HepG2 (cell line): ENCODE data around the gene C2orf76. TPM values are rescaled to one million over a fixed set of nuclear protein-coding genes. Genes with fewer than 3 reads are reported as not detected.

Experiments
- ATAC-seq: fragments of 200-7000 bp; cut with Tn5 transposase; 3 replicates; pipeline ENCODE4 v1.9.1; 2020; ENCODE audit warnings: mild to moderate bottlenecking, moderate library complexity
- BruUV-seq: library from RNA; stranded (reverse); fragments of 400-500 nt; replicated peaks from 2 replicates; lab custom pipeline; 2021; lab: Mats Ljungman, UMichigan
- CTCF ChIA-PET: fragments of 300-600 bp; formaldehyde crosslinking; extraction: SDS; loops from one replicate; lab custom pipeline; 2021; ENCODE audit warnings: low total read pairs, inconsistent platforms, low intra/inter-chr PET ratio; lab: Yijun Ruan, JAX
- POLR2A ChIA-PET: fragments of 350-600 bp; sonication (Branson Sonifier 250); formaldehyde crosslinking; loops from one replicate; lab custom pipeline; 2020; ENCODE audit warnings: antibody characterized with exemption, inconsistent platforms; lab: Yijun Ruan, JAX
- DNase-seq: peaks from one replicate; pipeline ENCODE4 v3.0.0-alpha.2; 2015; ENCODE audit warnings: low spot score
- FAIRE-seq: peaks from 3 replicates; lab custom pipeline; 2011; peaks lifted over from hg19 to GRCh38; lab: Jason Lieb, UNC
- H2AFZ ChIP-seq: one replicate; pipeline ENCODE4 v1.6.1; 2011; ENCODE audit warnings: low read length, inconsistent platforms
- H3K27ac ChIP-seq: fragments of 300-600 bp; 3 replicates; pipeline ENCODE4 v1.8.0; 2011; ENCODE audit warnings: mixed run types, mild to moderate bottlenecking, mixed read lengths, low read length, inconsistent platforms; ENCODE audit not compliant: insufficient read depth; ENCODE audit errors: extremely low read length
- H3K27me3 ChIP-seq, 2 experiments: fragments of 200-600 bp in 1 of 2; 2 replicates in 1 of 2; 3 replicates in 1 of 2; pipeline versions ENCODE4 v1.6.0 to v1.8.0; 2011; ENCODE audit warnings: low read length in 2 of 2, mild to moderate bottlenecking in 2 of 2, moderate library complexity in 2 of 2, inconsistent platforms in 1 of 2; ENCODE audit not compliant: insufficient read depth in 2 of 2, control insufficient read depth in 1 of 2
- H3K36me3 ChIP-seq, 2 experiments: fragments of 200-600 bp in 1 of 2; replicated peaks in 1 of 2; 2 replicates in 1 of 2; 3 replicates in 1 of 2; pipeline versions ENCODE4 v1.5.1 to v1.8.0; 2011; ENCODE audit warnings: low read length in 2 of 2, inconsistent platforms in 1 of 2; ENCODE audit not compliant: insufficient read depth in 2 of 2, control insufficient read depth in 1 of 2
- H3K4me1 ChIP-seq: 2 replicates; pipeline ENCODE4 v1.5.1; 2012; ENCODE audit warnings: low read length, inconsistent platforms; ENCODE audit not compliant: insufficient read depth
- H3K4me2 ChIP-seq: 2 replicates; pipeline ENCODE4 v1.6.0; 2011; ENCODE audit warnings: low read depth, low read length, inconsistent platforms
- H3K4me3 ChIP-seq, 3 experiments: fragments of 200-600 bp in 1 of 3; sonication (generic), shearing (Covaris generic) in 1 of 3; replicated peaks in 1 of 3; 2 replicates each; pipeline ENCODE4 v1.5.1; 2011 to 2016; ENCODE audit warnings: low read length in 3 of 3, inconsistent platforms in 2 of 3, low read depth in 2 of 3, mild to moderate bottlenecking in 2 of 3, control low read depth in 1 of 3, mixed read lengths in 1 of 3; ENCODE audit not compliant: insufficient read depth in 1 of 3
- H3K79me2 ChIP-seq: one replicate; pipeline ENCODE4 v1.6.1; 2011; ENCODE audit warnings: low read length, inconsistent platforms; ENCODE audit not compliant: insufficient read depth
- H3K9ac ChIP-seq: 2 replicates; pipeline ENCODE4 v1.6.0; 2011; ENCODE audit warnings: mild to moderate bottlenecking, low read depth, low read length, inconsistent platforms; ENCODE audit not compliant: insufficient read depth
- H3K9me3 ChIP-seq: 2 replicates; pipeline ENCODE4 v1.5.1; 2012; ENCODE audit warnings: mild to moderate bottlenecking, low read length
- H4K20me1 ChIP-seq: 2 replicates; pipeline ENCODE4 v1.6.0; 2011; ENCODE audit warnings: inconsistent platforms, mild to moderate bottlenecking, low read length, moderate library complexity; ENCODE audit not compliant: insufficient read depth
- EZH2 ChIP-seq: conservative IDR thresholded peaks from 2 replicates; pipeline ENCODE4 v1.6.1; 2012; ENCODE audit warnings: mild to moderate bottlenecking, low read depth, low read length, moderate library complexity
- GTF2F1 ChIP-seq: fragments of 150-350 bp; IDR thresholded peaks from 2 replicates; pipeline ENCODE4 v1.6.1; 2014; ENCODE audit warnings: low read length
- IRF2 ChIP-seq: IDR thresholded peaks from 2 replicates; pipeline ENCODE4 v1.6.1; 2018; ENCODE audit warnings: missing genetic modification reagents, missing compliant biosample characterization
- SRSF1 ChIP-seq: fragments of 200-400 bp; formaldehyde crosslinking; optimal IDR thresholded peaks from 2 replicates; pipeline ENCODE3; 2017; ENCODE audit warnings: mild to moderate bottlenecking, low read depth, low read length, moderate library complexity
- ZFYVE20 ChIP-seq: sonication (generic); formaldehyde crosslinking; IDR thresholded peaks from 2 replicates; pipeline ENCODE4 v1.8.0; 2023; ENCODE audit warnings: low read depth, mild to moderate bottlenecking, moderate library complexity, missing genetic modification reagents, borderline replicate concordance
- ZMYM3 ChIP-seq: sonication (generic); formaldehyde crosslinking; IDR thresholded peaks from 2 replicates; pipeline ENCODE4 v1.5.1; 2020; ENCODE audit warnings: mild to moderate bottlenecking, missing genetic modification reagents
- ZNF629 ChIP-seq: sonication (generic); formaldehyde crosslinking; conservative IDR thresholded peaks from 2 replicates; pipeline ENCODE4 v1.5.0; 2020; ENCODE audit warnings: missing genetic modification reagents
- ZNF773 ChIP-seq: sonication (generic); formaldehyde crosslinking; IDR thresholded peaks from 2 replicates; pipeline ENCODE4 v1.4.0; 2020; ENCODE audit warnings: missing genetic modification reagents, borderline replicate concordance
- WGBS: methylation state at CpG from one replicate; pipeline ENCODE4 v1.1.6; 2017; ENCODE audit warnings: low lambda C conversion rate; 5-methylcytosine and 5-hydroxymethylcytosine counted together
- in situ Hi-C: cut with HindIII; loops from 2 replicates; pipeline ENCODE4 v1.10.0; 2017; ENCODE audit warnings: low pct_unique_long_range_greater_than_20kb; ENCODE audit not compliant: extremely low pct_ligation_motif_present
- intact Hi-C: fragments of 100-400 bp; cut with micrococcal nuclease; formaldehyde crosslinking; loops from one replicate; pipeline ENCODE4 v1.10.0; 2022; ENCODE audit not compliant: unreplicated experiment
- polyA plus RNA-seq, 8 experiments: library from polyadenylated mRNA; depleted of rRNA in 3 of 8; stranded (reverse) in 7 of 8; unstranded in 1 of 8; fragments of >200 nt; fragmentation: Illumina TruSeq in 4 of 8; extraction: Trizol in 4 of 8; gene quantifications; 2 replicates each; pipeline versions ENCODE4 v1.2.1 to v1.2.3, GENCODE V29; 2011 to 2016; ENCODE audit warnings: low read depth in 4 of 8, missing spikeins in 1 of 8, mixed read lengths in 1 of 8; ENCODE audit not compliant: insufficient read depth in 1 of 8
- total RNA-seq, 5 experiments: library from RNA; depleted of rRNA; stranded (reverse); fragments of >200 nt; fragmentation: Illumina TruSeq; extraction: Trizol; gene quantifications; 2 replicates each; pipeline ENCODE4 v1.2.3, GENCODE V29; 2016; ENCODE audit warnings: low read depth in 1 of 5
- TF ChIP-seq, protein P1 (sequence below): sonication (generic); formaldehyde crosslinking; IDR thresholded peaks from 2 replicates; pipeline ENCODE4 v1.5.1; 2020; ENCODE audit warnings: mild to moderate bottlenecking, missing genetic modification reagents, moderate library complexity
- TF ChIP-seq, protein P2 (sequence below): sonication (generic); formaldehyde crosslinking; conservative IDR thresholded peaks from 2 replicates; pipeline ENCODE4 v1.8.0; 2022; ENCODE audit warnings: mild to moderate bottlenecking, moderate library complexity, missing genetic modification reagents

C2orf76 gene
- total and polyA plus RNA-seq, 2 of the 13 experiments (the other 11 are each of a cell fraction or from before 2014, with no cell fraction given) = 7.7 to 8.5 TPM

DNA sequence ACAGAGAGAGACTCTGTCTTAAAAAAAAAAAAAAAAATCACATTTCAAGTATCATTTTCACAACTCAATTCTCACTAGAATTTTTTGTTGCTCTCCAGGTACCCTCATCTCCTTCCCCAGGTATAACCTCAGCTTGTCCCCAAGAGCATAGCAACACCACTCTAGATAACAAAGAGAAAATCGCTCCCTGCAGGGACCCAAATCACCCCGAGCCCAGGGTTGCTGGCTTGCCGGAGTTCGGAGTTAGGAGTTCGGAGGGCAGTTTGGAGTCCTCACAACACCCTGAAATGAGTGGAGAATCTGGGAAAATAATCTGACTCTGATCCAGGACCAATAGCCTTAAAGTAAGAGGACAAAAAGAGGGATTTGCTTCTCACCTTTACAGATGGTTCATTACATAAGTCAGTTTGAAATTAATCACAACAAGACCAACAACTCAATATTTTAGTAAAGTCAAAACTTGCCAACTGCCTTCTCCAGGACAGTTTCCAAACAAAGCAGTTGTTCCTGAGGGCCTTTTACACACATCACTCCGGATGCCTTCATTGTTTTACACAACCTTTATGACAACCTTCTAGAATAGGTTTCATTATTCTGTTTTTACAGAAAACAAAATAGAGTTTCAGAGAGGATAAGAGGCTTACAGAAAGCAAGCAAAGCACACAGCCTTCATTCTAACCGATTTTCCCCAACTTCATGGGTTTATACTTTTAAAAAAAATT lies 59.1 kb downstream of the C2orf76 start:
- POLR2A ChIA-PET = no interaction called here
- H3K4me3 ChIP-seq = no peak overlapping the region
- H3K4me2 ChIP-seq = no peak overlapping the region
- no peak overlapping the region for H3K27ac ChIP-seq
- CTCF ChIA-PET = no interaction called here
- TF ChIP-seq SRSF1 (no peak), ZNF773 (no peak), ZNF629 (CRISPR knock-in tag) (no peak), IRF2 (CRISPR knock-in tag) (no peak)
- TF ChIP-seq, protein P1, sequence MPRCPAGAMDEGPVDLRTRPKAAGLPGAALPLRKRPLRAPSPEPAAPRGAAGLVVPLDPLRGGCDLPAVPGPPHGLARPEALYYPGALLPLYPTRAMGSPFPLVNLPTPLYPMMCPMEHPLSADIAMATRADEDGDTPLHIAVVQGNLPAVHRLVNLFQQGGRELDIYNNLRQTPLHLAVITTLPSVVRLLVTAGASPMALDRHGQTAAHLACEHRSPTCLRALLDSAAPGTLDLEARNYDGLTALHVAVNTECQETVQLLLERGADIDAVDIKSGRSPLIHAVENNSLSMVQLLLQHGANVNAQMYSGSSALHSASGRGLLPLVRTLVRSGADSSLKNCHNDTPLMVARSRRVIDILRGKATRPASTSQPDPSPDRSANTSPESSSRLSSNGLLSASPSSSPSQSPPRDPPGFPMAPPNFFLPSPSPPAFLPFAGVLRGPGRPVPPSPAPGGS (CRISPR knock-in tag) = no peak
- WGBS = 82% methylated on average over 7 of the region's 7 CpGs
- intact Hi-C loops = no loop called here
- ATAC-seq (no peak), FAIRE-seq (no peak), DNase-seq (no peak)
- peaks cover 25% of the 10 kb centered on the region for H3K4me1 ChIP-seq
- H2AFZ ChIP-seq = no peak overlapping the region
- no peaks in the 10 kb centered on the region for H4K20me1 ChIP-seq
- BruUV-seq = no TSS peak
- no peak overlapping the region for H3K9ac ChIP-seq
- no peaks in the 10 kb centered on the region for H3K27me3 ChIP-seq
- in situ Hi-C loops = no loop called here
- H3K79me2 ChIP-seq = no peaks in the 10 kb centered on the region
- no peaks in the 10 kb centered on the region for H3K36me3 ChIP-seq
- H3K9me3 ChIP-seq = no peaks in the 10 kb centered on the region

DNA sequence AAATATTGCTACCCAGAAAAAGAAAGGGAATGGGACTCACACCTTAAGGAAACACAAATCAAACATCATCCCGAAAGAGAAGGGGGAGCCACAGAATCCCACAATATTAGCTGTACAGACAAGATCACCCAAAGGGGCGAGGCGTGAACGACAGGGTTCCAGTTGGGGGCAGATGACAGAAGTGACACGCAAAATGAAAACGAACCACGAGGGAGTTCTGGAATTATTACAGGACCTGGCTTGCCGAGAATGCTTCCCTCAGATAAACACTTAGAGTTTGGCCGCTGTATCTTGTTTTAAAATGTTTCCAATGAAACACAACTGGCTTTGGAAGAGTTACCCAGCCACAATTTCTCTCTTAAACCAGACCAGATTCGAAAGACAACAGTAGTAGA lies 60.4 kb downstream of the C2orf76 start:
- Histone ChIP-seq H3K27me3 (no peaks in the 10 kb centered on the region), H3K9ac (no peak overlapping the region), H3K4me1 (peaks cover 25% of the 10 kb centered on the region), H3K4me3 (no peak overlapping the region), H3K27ac (no peak overlapping the region), H4K20me1 (no peaks in the 10 kb centered on the region), H3K9me3 (no peaks in the 10 kb centered on the region), H3K79me2 (no peaks in the 10 kb centered on the region), H3K36me3 (no peaks in the 10 kb centered on the region), H3K4me2 (peak overlapping the region; percentile 56), H2AFZ (no peak overlapping the region)
- ChIA-PET POLR2A (no interaction called here), CTCF (no interaction called here)
- DNase-seq = no peak
- TF ChIP-seq ZMYM3 (no peak), ZFYVE20 (no peak), GTF2F1 (no peak), EZH2 (no peak)
- TF ChIP-seq, protein P2, sequence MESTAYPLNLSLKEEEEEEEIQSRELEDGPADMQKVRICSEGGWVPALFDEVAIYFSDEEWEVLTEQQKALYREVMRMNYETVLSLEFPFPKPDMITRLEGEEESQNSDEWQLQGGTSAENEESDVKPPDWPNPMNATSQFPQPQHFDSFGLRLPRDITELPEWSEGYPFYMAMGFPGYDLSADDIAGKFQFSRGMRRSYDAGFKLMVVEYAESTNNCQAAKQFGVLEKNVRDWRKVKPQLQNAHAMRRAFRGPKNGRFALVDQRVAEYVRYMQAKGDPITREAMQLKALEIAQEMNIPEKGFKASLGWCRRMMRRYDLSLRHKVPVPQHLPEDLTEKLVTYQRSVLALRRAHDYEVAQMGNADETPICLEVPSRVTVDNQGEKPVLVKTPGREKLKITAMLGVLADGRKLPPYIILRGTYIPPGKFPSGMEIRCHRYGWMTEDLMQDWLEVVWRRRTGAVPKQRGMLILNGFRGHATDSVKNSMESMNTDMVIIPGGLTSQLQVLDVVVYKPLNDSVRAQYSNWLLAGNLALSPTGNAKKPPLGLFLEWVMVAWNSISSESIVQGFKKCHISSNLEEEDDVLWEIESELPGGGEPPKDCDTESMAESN (CRISPR knock-in tag) = no peak
- no TSS peak for BruUV-seq
- in situ Hi-C loops = no loop called here
- no peak for ATAC-seq
- intact Hi-C loops = no loop called here
- no peak for FAIRE-seq
- WGBS = 45% methylated on average over 10 of the region's 10 CpGs
